MCF 10A (cell line): ENCODE measurements around the gene CCL20. TPM values are rescaled to one million over a fixed set of nuclear protein-coding genes. Genes with fewer than 3 reads are reported as not detected.

Source experiments
- BruUV-seq: library from RNA; stranded (reverse); fragments of 400-500 nt; replicated peaks from 2 replicates; lab custom pipeline; 2021; lab: Mats Ljungman, UMichigan
- CTCF ChIA-PET: fragments of 300-600 bp; sonication (Branson Sonifier 250); formaldehyde crosslinking; extraction: SDS; loops from one replicate; lab custom pipeline; 2021; ENCODE audit warnings: antibody characterized with exemption, inconsistent platforms; lab: Yijun Ruan, JAX
- POLR2A ChIA-PET: fragments of 300-600, 350-650 bp; sonication (Branson Sonifier 250); formaldehyde crosslinking; extraction: SDS; loops from one replicate; lab custom pipeline; 2020; ENCODE audit warnings: antibody characterized with exemption, inconsistent platforms; lab: Yijun Ruan, JAX
- DNase-seq: peaks from one replicate; pipeline ENCODE4 v3.0.0-alpha.2; 2018; ENCODE audit not compliant: unreplicated experiment
- H3K27ac Mint-ChIP-seq: one replicate; pipeline ENCODE4 v1.8.0; 2022; ENCODE audit warnings: mild to moderate bottlenecking, low read depth, mixed read lengths; ENCODE audit not compliant: unreplicated experiment
- H3K27me3 Mint-ChIP-seq: one replicate; pipeline ENCODE4 v1.8.0; 2022; ENCODE audit warnings: mixed read lengths; ENCODE audit not compliant: insufficient read depth, unreplicated experiment
- H3K36me3 Mint-ChIP-seq: one replicate; pipeline ENCODE4 v1.8.0; 2022; ENCODE audit warnings: mild to moderate bottlenecking, moderate library complexity, mixed read lengths; ENCODE audit not compliant: insufficient read depth, unreplicated experiment
- H3K4me1 Mint-ChIP-seq: one replicate; pipeline ENCODE4 v1.8.0; 2022; ENCODE audit warnings: mixed read lengths; ENCODE audit not compliant: insufficient read depth, unreplicated experiment
- H3K4me3 Mint-ChIP-seq: one replicate; pipeline ENCODE4 v1.8.0; 2022; ENCODE audit warnings: mild to moderate bottlenecking, moderate library complexity, mixed read lengths; ENCODE audit not compliant: unreplicated experiment
- H3K9me3 Mint-ChIP-seq: one replicate; pipeline ENCODE4 v1.8.0; 2022; ENCODE audit warnings: mixed read lengths; ENCODE audit not compliant: unreplicated experiment
- intact Hi-C: fragments of 100-400 bp; cut with micrococcal nuclease; formaldehyde crosslinking; loops from 2 replicates; pipeline ENCODE4 v1.14.1; 2022
- total RNA-seq: library from RNA; stranded (reverse); gene quantifications from 2 replicates; pipeline ENCODE4 v1.2.3, GENCODE V29; 2022
- TF ChIP-seq, protein P1 (sequence below): fragments of 200-600 bp; IDR thresholded peaks from one replicate; pipeline ENCODE4 v1.8.0; 2022; ENCODE audit warnings: antibody characterized with exemption, mild to moderate bottlenecking; ENCODE audit not compliant: unreplicated experiment

CCL20 gene
- total RNA-seq, 1 experiment from 2014 or later = 34.4 TPM

DNA sequence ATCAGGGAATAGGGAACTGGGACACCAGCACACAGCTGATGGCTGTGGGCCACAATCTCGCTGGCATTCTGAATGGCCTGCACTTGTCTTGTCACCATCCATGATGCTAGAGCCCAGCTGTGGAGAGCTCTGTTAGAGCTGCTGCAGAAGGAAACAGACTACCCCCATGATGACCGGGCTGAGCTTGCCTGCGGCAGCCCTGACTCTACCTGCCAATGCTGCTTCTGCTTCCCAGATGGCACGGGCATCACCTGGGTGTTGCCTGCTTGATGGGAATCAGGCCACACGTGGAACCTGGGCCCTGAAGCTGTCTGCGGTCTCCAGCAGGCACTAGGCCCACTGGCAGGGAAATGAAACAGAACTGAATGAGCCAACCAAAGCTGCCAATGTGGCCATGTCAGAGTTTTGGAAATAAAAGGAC, 46.6 kb downstream of the CCL20 start:
- CTCF ChIA-PET = interaction anchor here (0.7 to 4.0 kb wide), 10 partner anchors 14 to 358 kb away, joined by 3 to 36 read pairs (median 6); no protein-coding TSS in a partner anchor
- DNase-seq = no peak
- intact Hi-C loops = no loop called here

GRCh38 chr2:227861011-227861410, 47.4 kb downstream of the CCL20 start:
- no peaks in the 10 kb centered on the region for H3K9me3 Mint-ChIP-seq
- ChIA-PET CTCF (interaction anchor here (0.7 to 4.0 kb wide), 17 partner anchors 7 to 295 kb away, joined by 3 to 36 read pairs (median 4); partner anchors contain the start of gene CCL20), POLR2A (interaction anchor here (0.7 to 6.0 kb wide), 4 partner anchors 44 to 1940 kb away, joined by 3 to 75 read pairs (median 4); no protein-coding TSS in a partner anchor)
- H3K4me3 Mint-ChIP-seq = no peak overlapping the region
- TF ChIP-seq, protein P1, sequence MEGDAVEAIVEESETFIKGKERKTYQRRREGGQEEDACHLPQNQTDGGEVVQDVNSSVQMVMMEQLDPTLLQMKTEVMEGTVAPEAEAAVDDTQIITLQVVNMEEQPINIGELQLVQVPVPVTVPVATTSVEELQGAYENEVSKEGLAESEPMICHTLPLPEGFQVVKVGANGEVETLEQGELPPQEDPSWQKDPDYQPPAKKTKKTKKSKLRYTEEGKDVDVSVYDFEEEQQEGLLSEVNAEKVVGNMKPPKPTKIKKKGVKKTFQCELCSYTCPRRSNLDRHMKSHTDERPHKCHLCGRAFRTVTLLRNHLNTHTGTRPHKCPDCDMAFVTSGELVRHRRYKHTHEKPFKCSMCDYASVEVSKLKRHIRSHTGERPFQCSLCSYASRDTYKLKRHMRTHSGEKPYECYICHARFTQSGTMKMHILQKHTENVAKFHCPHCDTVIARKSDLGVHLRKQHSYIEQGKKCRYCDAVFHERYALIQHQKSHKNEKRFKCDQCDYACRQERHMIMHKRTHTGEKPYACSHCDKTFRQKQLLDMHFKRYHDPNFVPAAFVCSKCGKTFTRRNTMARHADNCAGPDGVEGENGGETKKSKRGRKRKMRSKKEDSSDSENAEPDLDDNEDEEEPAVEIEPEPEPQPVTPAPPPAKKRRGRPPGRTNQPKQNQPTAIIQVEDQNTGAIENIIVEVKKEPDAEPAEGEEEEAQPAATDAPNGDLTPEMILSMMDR = no peak
- H3K27ac Mint-ChIP-seq = peak overlapping the region; percentile 8
- H3K4me1 Mint-ChIP-seq = peaks cover 44% of the 10 kb centered on the region
- H3K36me3 Mint-ChIP-seq = no peaks in the 10 kb centered on the region
- H3K27me3 Mint-ChIP-seq = no peaks in the 10 kb centered on the region
- intact Hi-C loops = no loop called here
- BruUV-seq = no TSS peak
- no peak for DNase-seq

More for the DNA sequence above, 46.6 kb downstream of the CCL20 start:
- H3K27ac Mint-ChIP-seq = peak overlapping the region; percentile 8
- H3K36me3 Mint-ChIP-seq = no peaks in the 10 kb centered on the region
- TF ChIP-seq, protein P1 = no peak
- H3K4me3 Mint-ChIP-seq = no peak overlapping the region
- BruUV-seq = no TSS peak
- no peaks in the 10 kb centered on the region for H3K27me3 Mint-ChIP-seq
- no peaks in the 10 kb centered on the region for H3K9me3 Mint-ChIP-seq
- POLR2A ChIA-PET = interaction anchor here (0.9 to 6.0 kb wide), 3 partner anchors 43 to 375 kb away, joined by 4 to 75 read pairs (median 4); no protein-coding TSS in a partner anchor
- peaks cover 45% of the 10 kb centered on the region for H3K4me1 Mint-ChIP-seq

- POLR2A ChIA-PET = interaction anchor here (0.7 to 6.0 kb wide), 18 partner anchors 9 to 796 kb away, joined by 3 to 75 read pairs (median 4); partner anchors contain the start of genes CCL20 and DAW1
- Mint-ChIP-seq H3K4me1 (peaks cover 44% of the 10 kb centered on the region), H3K4me3 (peak overlapping the region; percentile 36), H3K36me3 (no peaks in the 10 kb centered on the region), H3K27me3 (no peaks in the 10 kb centered on the region), H3K27ac (peak overlapping the region; percentile 24), H3K9me3 (no peaks in the 10 kb centered on the region)
- CTCF ChIA-PET = interaction anchor here (0.6 to 4.0 kb wide), 30 partner anchors 9 to 742 kb away, joined by 3 to 36 read pairs (median 4); partner anchors contain the start of genes CCL20, DAW1 and SCYGR5
- intact Hi-C loops = loop anchor here (1.0 kb wide), 2 partner anchors 96 to 204 kb away; no protein-coding TSS in a partner anchor
- peak; percentile 80 for DNase-seq
- TSS peak; percentile 92 for BruUV-seq
- TF ChIP-seq, protein P1 = peak; percentile 64
Measured at GRCh38 chr2:227862227-227862740, 48.6 kb downstream of the CCL20 start.
